Astrocyte of the cerebellum (primary cell): ENCODE results near the gene ANKH.

ENCODE experiments used
- DNase-seq: peaks from one replicate; pipeline ENCODE4 v3.0.0-alpha.2; 2011; ENCODE audit warnings: low read depth
- H3K4me3 ChIP-seq: 2 replicates; pipeline ENCODE4 v1.5.1; 2011; ENCODE audit warnings: mild to moderate bottlenecking, low read depth, low read length, moderate library complexity
- in situ Hi-C: cut with HindIII; loops from 2 replicates; pipeline ENCODE4 v1.10.0; 2017; ENCODE audit warnings: low sequenced_read_pairs
- TF ChIP-seq, protein P1 (sequence below): IDR thresholded peaks from 2 replicates; pipeline ENCODE4 v1.5.1; 2012; ENCODE audit warnings: low read length, low read depth, moderate library complexity, mild to moderate bottlenecking; ENCODE audit errors: missing control alignments

The ANKH gene

DNA sequence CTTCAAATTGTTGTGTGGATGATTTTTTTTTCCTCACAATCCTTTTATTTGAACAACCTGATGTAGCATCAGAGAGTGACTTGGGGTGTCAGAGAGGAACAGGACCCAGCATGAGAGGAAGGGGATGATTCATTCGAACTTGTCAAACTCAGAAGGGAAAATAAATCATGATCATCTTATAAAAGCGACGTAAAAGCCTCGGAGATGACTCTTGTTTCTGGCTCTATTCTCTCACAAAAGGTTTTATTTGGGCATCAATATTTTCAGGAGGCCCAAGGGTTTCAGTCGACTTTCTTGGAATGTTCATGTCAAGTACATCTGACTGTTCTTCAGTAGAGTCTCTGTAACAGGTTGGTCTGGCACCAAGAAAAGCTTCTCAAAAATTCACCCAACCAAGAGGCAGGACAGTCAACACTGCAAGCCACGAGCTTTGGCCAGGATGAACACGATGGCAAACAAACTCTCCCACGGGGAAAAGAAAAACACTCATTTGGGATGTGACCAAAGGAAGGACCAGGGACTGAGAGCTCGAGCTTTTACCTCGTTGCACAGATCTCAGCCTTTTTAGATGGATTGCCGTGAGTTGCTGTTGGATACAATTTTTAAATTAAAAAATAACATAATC lies 55.1 kb downstream of the ANKH start:
- H3K4me3 ChIP-seq: no peak overlapping the region
- in situ Hi-C loops: no loop called here
- DNase-seq: no peak
- TF ChIP-seq, protein P1, sequence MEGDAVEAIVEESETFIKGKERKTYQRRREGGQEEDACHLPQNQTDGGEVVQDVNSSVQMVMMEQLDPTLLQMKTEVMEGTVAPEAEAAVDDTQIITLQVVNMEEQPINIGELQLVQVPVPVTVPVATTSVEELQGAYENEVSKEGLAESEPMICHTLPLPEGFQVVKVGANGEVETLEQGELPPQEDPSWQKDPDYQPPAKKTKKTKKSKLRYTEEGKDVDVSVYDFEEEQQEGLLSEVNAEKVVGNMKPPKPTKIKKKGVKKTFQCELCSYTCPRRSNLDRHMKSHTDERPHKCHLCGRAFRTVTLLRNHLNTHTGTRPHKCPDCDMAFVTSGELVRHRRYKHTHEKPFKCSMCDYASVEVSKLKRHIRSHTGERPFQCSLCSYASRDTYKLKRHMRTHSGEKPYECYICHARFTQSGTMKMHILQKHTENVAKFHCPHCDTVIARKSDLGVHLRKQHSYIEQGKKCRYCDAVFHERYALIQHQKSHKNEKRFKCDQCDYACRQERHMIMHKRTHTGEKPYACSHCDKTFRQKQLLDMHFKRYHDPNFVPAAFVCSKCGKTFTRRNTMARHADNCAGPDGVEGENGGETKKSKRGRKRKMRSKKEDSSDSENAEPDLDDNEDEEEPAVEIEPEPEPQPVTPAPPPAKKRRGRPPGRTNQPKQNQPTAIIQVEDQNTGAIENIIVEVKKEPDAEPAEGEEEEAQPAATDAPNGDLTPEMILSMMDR: no peak

DNA sequence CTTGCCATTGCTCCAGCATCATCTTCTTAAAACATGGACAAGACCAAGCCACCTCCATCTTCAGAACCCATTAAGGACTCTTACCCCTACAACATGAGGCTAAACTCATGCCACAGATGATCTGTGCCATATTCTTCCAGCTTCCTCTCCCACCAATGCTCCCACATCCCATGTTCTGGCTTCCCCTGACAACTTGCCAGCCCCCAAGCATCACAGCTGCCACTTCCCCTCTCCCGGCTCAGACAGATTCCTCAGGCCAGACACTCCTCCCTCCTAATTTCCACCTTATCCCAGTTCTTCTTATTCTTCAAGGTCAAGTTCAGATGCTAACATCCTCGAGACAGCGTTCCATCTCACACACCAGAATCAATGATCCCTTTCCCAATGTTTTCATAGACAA lies 57.8 kb downstream of the ANKH start:
- no peak for DNase-seq
- H3K4me3 ChIP-seq: no peak overlapping the region
- in situ Hi-C loops: no loop called here
- TF ChIP-seq, protein P1: no peak

DNA sequence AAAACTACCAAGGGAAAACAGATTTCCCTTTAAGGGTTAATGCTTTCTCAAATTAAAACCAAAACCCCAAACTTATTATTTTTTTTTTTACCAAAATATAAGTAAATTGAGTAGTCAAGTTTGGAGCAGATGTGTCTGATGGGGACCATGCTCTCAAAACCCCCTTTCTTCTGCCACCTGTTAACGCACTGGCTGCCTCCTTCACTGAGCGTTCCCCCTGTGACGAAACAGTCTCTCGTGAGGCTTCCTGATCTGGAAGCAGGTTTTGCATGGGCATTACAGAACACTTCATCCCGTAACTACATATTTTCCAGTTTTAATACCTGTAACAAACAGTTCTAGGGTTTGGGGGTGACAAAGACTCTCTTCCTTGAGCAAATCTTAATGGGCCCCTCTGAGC lies 59.4 kb downstream of the ANKH start:
- in situ Hi-C loops: no loop called here
- no peak overlapping the region for H3K4me3 ChIP-seq
- TF ChIP-seq, protein P1: no peak
- DNase-seq: no peak

DNA sequence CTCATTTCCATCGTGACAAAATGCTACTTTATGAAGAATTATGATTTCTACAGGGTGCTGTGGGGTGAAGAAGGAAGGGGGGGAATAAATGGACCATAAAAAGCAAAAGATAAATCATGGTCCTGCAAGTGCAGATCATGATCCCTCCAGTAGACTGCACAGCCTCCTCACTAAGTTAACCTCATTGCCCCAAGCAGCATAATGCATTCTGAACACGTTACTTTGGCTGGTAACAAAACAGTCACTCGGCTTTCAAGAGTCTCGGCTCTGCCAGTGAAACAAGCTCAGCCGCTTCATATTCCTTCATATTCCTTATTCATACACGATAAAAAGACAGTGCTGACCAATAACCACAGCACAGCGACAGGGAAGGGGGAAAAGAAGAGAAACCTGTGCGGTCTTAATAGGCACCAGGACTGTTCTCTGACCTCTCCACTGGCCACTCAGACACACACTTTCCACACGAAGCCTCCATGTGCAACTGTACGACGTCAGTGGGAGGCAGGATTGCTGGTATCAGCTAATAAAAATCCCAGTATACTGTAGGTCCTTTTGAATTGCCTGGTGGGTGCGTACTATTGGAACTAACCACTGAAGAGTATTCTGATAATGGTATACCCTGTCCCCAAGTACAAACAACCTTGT lies 60.5 kb downstream of the ANKH start:
- TF ChIP-seq, protein P1: no peak
- H3K4me3 ChIP-seq: no peak overlapping the region
- no peak for DNase-seq
- in situ Hi-C loops: no loop called here

DNA sequence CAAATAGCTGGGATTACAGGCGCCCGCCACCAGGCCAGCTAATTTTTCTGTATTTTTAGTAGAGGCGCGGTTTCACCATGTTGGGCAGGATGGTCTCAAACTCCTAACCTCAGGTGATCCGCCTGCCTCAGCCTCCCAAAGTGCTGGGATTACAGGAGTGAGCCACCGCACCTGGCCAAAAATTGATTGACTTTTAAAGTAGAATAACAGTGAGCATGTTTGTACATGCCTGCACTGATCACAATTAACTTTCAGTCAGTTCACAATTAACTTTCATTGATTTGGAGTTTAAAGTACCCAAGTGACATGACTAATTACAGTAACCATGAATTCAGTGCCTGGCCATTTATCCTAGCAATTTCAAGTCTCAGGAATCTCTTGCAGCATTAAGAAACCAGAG lies 61.3 kb downstream of the ANKH start:
- TF ChIP-seq, protein P1: no peak
- in situ Hi-C loops: no loop called here
- no peak overlapping the region for H3K4me3 ChIP-seq
- no peak for DNase-seq

DNA sequence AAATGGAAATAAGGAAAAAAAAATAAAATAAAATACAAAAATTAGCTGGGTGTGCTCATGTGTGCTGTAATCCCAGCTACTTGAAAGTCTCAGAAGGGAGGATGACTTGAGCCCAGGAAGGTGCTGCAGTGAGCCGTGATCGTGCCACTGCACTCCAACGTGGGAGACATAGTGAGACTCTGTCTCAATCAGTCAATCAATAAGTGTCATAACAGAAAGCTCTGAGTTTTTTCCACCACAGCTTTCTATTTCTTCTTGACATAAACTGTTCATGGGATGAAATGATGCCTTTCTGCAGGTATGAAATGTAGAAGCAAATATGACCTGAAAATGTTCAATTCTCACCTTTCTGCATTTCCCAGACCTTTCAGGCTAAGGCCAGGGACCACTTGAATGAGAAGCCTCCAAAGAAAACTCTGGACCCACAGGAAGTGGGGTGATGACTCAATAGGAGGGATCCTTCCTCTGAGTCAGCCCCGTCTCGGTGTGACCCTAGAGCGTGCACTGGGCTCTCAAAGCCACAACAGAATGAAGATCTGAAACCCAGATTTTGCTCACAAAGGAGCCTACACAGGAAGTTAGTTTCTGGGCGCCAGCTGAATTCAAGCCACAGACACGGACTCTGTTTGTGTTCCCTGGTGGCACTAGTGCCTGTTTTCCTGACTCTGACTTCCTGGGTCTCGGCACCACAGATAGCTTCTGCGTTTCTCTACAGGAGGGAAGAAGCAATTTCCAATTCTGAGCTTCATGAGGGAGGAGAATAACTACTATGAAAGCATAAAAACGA lies 62.0 kb downstream of the ANKH start:
- TF ChIP-seq, protein P1: no peak
- DNase-seq: peak; percentile 81
- H3K4me3 ChIP-seq: no peak overlapping the region
- in situ Hi-C loops: no loop called here
